Natural killer cell (primary cell): Measurements from ENCODE around the gene SPOCK2. TPM values are rescaled to one million over a fixed set of nuclear protein-coding genes. Genes with fewer than 3 reads are reported as not detected.

Experiments used
- ATAC-seq, 3 donors: fragments of 150-1000 bp in 2 of 3; fragments of 200-7000 bp in 1 of 3; cut with Tn5 transposase; 1 replicate in 1 of 3; 2 replicates in 2 of 3; pipeline ENCODE4 v1.10.0; 2021; ENCODE audit warnings: mild to moderate bottlenecking in 2 of 3, moderate library complexity in 2 of 3
- DNase-seq, 2 donors: peaks; one replicate each; pipeline versions ENCODE4 v3.0.0 to v3.0.0-alpha.2; 2013 to 2021; ENCODE audit warnings: mixed read lengths in 1 of 2
- H3K27ac ChIP-seq: one replicate; pipeline ENCODE4 v1.5.1; 2013; ENCODE audit warnings: mild to moderate bottlenecking, low read length
- H3K27me3 ChIP-seq: one replicate; pipeline ENCODE4 v1.6.1; 2013; ENCODE audit warnings: low read length; ENCODE audit not compliant: control insufficient read depth, insufficient read depth
- H3K36me3 ChIP-seq: one replicate; pipeline ENCODE4 v1.6.1; 2013; ENCODE audit warnings: low read length; ENCODE audit not compliant: control insufficient read depth, insufficient read depth
- H3K4me1 ChIP-seq: one replicate; pipeline ENCODE4 v1.6.1; 2013; ENCODE audit warnings: low read length; ENCODE audit not compliant: control insufficient read depth, insufficient read depth
- H3K4me3 ChIP-seq: one replicate; pipeline ENCODE4 v1.5.1; 2013; ENCODE audit warnings: low read length
- H3K9me3 ChIP-seq: one replicate; pipeline ENCODE4 v1.6.1; 2013; ENCODE audit warnings: low read length; ENCODE audit not compliant: control insufficient read depth, insufficient read depth
- H3K27ac Mint-ChIP-seq, 2 donors: one replicate each; pipeline ENCODE4 v1.8.0; 2022; ENCODE audit warnings: mild to moderate bottlenecking in 2 of 2, mixed read lengths in 2 of 2, moderate library complexity in 1 of 2
- H3K27me3 Mint-ChIP-seq, 2 donors: one replicate each; pipeline ENCODE4 v1.8.0; 2022; ENCODE audit warnings: low read depth in 2 of 2, mixed read lengths in 2 of 2
- H3K36me3 Mint-ChIP-seq: one replicate; pipeline ENCODE4 v1.8.0; 2022; ENCODE audit warnings: mixed read lengths
- H3K4me1 Mint-ChIP-seq, 2 donors: one replicate each; pipeline ENCODE4 v1.8.0; 2022; ENCODE audit warnings: mixed read lengths in 2 of 2
- H3K4me3 Mint-ChIP-seq: one replicate; pipeline ENCODE4 v1.8.0; 2022; ENCODE audit warnings: mild to moderate bottlenecking, moderate library complexity, mixed read lengths
- H3K9me3 Mint-ChIP-seq, 2 donors: one replicate each; pipeline ENCODE4 v1.8.0; 2022; ENCODE audit warnings: mixed read lengths in 2 of 2
- WGBS: methylation state at CpG from one replicate; pipeline ENCODE4 v1.1.7; 2013; ENCODE audit warnings: missing lambda C conversion rate; ENCODE audit not compliant: insufficient coverage; 5-methylcytosine and 5-hydroxymethylcytosine counted together
- intact Hi-C: fragments of 100-400 bp; cut with micrococcal nuclease; formaldehyde crosslinking; loops from one replicate; pipeline ENCODE4 v1.14.2; 2022
- total RNA-seq, 4 donors: library from RNA; stranded (reverse); fragments of 120-200 nt in 1 of 4; gene quantifications; one replicate each; pipeline versions ENCODE4 v1.2.3 to v1.2.4, GENCODE V29; 2013 to 2022
- TF ChIP-seq, protein P1 (sequence below): fragments of 200-600 bp; IDR thresholded peaks from one replicate; pipeline ENCODE4 v1.8.0; 2022; ENCODE audit warnings: antibody characterized with exemption

Gene SPOCK2
- total RNA-seq, 3 donors from 2014 or later (not counting 1 experiment from before 2014, with no cell fraction given): 258 to 329 (median 293) TPM

DNA sequence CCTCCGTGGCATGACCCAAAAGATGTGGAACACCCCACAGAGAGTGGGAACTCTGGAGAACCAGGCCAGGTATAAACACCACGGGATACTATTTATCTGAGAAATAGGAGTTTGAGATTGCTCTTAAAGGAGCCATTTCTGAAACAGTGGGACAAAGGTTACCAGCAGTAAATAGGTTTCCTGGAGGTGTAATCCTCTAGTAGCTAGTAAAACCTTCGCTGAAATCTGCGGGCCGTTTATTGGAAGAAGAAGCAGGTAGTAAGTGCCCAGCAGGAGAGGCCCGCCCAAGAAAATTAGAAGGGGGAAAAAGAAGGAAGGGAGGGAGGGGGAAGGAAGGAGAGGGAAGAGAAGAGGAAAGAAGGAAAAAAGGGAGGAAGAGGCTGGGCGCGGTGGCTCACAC is 72.5 kb downstream of the SPOCK2 start:
- DNase-seq (no peak), ATAC-seq (no peak)
- H3K27me3 ChIP-seq: no peaks in the 10 kb centered on the region
- WGBS: 85% methylated on average over 8 of the region's 8 CpGs
- intact Hi-C loops: no loop called here
- Mint-ChIP-seq H3K4me3 (no peak overlapping the region), H3K9me3 (no peaks in the 10 kb centered on the region), H3K4me1 (peaks cover under 1 to 1% of the 10 kb centered on the region in 2 donors), H3K27ac (no peak overlapping the region), H3K27me3 (no peaks in the 10 kb centered on the region), H3K36me3 (no peaks in the 10 kb centered on the region)
- TF ChIP-seq, protein P1, sequence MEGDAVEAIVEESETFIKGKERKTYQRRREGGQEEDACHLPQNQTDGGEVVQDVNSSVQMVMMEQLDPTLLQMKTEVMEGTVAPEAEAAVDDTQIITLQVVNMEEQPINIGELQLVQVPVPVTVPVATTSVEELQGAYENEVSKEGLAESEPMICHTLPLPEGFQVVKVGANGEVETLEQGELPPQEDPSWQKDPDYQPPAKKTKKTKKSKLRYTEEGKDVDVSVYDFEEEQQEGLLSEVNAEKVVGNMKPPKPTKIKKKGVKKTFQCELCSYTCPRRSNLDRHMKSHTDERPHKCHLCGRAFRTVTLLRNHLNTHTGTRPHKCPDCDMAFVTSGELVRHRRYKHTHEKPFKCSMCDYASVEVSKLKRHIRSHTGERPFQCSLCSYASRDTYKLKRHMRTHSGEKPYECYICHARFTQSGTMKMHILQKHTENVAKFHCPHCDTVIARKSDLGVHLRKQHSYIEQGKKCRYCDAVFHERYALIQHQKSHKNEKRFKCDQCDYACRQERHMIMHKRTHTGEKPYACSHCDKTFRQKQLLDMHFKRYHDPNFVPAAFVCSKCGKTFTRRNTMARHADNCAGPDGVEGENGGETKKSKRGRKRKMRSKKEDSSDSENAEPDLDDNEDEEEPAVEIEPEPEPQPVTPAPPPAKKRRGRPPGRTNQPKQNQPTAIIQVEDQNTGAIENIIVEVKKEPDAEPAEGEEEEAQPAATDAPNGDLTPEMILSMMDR: no peak
- no peak overlapping the region for H3K4me3 ChIP-seq
- no peak overlapping the region for H3K27ac ChIP-seq
- no peaks in the 10 kb centered on the region for H3K4me1 ChIP-seq
- H3K9me3 ChIP-seq: no peaks in the 10 kb centered on the region
- no peaks in the 10 kb centered on the region for H3K36me3 ChIP-seq

DNA sequence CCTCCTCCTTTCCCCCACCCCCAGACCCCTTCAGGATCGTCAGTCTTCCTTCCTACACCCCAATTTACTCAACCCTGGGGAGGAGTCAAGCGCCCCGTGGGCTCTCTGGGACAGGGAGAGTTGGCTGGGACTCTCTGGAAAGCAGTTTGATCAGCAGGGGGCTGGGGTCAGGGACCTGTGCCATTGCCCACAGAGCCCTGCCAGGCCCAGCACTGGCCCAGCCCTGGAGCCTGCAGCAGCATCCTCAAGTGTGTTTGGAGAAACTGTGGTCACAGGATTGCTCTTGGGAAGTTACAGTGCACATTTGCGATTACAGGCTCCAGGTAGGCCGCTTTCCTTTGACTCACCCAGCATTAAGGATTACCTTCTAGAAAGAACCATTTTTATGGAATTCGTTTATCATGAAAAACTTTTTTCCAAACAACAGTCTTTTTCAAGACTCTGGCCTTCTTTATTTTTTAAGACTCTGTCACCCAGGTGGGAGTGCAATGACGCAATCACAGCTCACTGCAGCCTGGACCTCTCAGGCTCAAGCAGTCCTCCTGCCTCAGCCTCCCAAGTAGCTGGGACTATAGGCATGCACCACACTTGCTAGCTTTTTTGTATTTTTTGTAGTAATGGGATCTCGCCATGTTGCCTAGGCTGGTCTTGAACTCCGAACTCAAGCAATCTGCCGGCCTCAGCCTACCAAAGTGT is 73.4 kb downstream of the SPOCK2 start:
- Mint-ChIP-seq H3K9me3 (no peaks in the 10 kb centered on the region), H3K4me1 (no peaks in the 10 kb centered on the region), H3K27ac (no peak overlapping the region), H3K27me3 (no peaks in the 10 kb centered on the region), H3K4me3 (no peak overlapping the region), H3K36me3 (no peaks in the 10 kb centered on the region)
- Histone ChIP-seq H3K27me3 (no peaks in the 10 kb centered on the region), H3K4me1 (no peaks in the 10 kb centered on the region), H3K9me3 (no peaks in the 10 kb centered on the region), H3K4me3 (no peak overlapping the region), H3K27ac (no peak overlapping the region), H3K36me3 (no peaks in the 10 kb centered on the region)
- intact Hi-C loops: no loop called here
- ATAC-seq (peak in 1 of 3 donors; percentile 11), DNase-seq (no peak)
- TF ChIP-seq, protein P1: no peak
- WGBS: 89% methylated on average over 9 of the region's 10 CpGs

DNA sequence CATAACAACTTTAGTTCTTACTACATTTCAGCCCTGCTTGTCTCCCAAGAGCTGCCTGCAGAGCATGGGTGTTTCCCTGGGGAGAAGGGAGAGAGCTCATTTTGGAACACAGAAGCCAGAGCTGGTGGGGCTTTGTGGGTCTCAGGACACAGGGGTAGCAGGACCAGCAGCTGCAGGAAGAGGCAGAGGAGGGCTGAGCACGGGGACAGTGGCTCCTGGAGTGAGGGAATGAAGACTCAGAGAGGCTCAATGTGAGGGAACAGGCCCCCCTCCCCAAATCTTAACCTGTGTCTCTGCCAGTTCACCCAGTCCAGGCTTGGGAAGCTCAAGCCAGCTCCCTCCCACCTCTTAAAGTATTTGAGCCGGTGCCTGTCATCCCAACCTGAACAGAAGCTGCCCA is 74.2 kb downstream of the SPOCK2 start:
- ATAC-seq: no peak
- Mint-ChIP-seq H3K27me3 (no peaks in the 10 kb centered on the region), H3K36me3 (no peaks in the 10 kb centered on the region), H3K27ac (no peak overlapping the region), H3K4me1 (no peaks in the 10 kb centered on the region), H3K4me3 (no peak overlapping the region), H3K9me3 (no peaks in the 10 kb centered on the region)
- 73% methylated on average over 2 of the region's 2 CpGs for WGBS
- Histone ChIP-seq H3K4me3 (no peak overlapping the region), H3K27me3 (no peaks in the 10 kb centered on the region), H3K27ac (no peak overlapping the region), H3K4me1 (no peaks in the 10 kb centered on the region), H3K9me3 (no peaks in the 10 kb centered on the region), H3K36me3 (no peaks in the 10 kb centered on the region)
- intact Hi-C loops: no loop called here
- TF ChIP-seq, protein P1: no peak
- no peak for DNase-seq
